Measurements from ENCODE around the gene KRTAP12-3.

GRCh38 chr21:44626673-44627143, 31.0 kb upstream of the KRTAP12-3 start, which contains the start of gene KRTAP10-9:
- TF ChIP-seq, protein P1, sequence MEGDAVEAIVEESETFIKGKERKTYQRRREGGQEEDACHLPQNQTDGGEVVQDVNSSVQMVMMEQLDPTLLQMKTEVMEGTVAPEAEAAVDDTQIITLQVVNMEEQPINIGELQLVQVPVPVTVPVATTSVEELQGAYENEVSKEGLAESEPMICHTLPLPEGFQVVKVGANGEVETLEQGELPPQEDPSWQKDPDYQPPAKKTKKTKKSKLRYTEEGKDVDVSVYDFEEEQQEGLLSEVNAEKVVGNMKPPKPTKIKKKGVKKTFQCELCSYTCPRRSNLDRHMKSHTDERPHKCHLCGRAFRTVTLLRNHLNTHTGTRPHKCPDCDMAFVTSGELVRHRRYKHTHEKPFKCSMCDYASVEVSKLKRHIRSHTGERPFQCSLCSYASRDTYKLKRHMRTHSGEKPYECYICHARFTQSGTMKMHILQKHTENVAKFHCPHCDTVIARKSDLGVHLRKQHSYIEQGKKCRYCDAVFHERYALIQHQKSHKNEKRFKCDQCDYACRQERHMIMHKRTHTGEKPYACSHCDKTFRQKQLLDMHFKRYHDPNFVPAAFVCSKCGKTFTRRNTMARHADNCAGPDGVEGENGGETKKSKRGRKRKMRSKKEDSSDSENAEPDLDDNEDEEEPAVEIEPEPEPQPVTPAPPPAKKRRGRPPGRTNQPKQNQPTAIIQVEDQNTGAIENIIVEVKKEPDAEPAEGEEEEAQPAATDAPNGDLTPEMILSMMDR (IDR thresholded peaks at IDR 0.05): no peak
- TF ChIP-seq POLR2AphosphoS5 (IDR thresholded peaks at IDR 0.05): no peak

Data from upper lobe of left lung (tissue), 4 donors.